ENCODE results near the gene IGF2.

- TF ChIP-seq EZH2 (IDR thresholded peaks at IDR 0.05; ENCODE audit: insufficient read depth, low read length): no peak
- TF ChIP-seq, protein P1, sequence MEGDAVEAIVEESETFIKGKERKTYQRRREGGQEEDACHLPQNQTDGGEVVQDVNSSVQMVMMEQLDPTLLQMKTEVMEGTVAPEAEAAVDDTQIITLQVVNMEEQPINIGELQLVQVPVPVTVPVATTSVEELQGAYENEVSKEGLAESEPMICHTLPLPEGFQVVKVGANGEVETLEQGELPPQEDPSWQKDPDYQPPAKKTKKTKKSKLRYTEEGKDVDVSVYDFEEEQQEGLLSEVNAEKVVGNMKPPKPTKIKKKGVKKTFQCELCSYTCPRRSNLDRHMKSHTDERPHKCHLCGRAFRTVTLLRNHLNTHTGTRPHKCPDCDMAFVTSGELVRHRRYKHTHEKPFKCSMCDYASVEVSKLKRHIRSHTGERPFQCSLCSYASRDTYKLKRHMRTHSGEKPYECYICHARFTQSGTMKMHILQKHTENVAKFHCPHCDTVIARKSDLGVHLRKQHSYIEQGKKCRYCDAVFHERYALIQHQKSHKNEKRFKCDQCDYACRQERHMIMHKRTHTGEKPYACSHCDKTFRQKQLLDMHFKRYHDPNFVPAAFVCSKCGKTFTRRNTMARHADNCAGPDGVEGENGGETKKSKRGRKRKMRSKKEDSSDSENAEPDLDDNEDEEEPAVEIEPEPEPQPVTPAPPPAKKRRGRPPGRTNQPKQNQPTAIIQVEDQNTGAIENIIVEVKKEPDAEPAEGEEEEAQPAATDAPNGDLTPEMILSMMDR (IDR thresholded peaks at IDR 0.05; ENCODE audit: insufficient read depth, low read depth, low read length): no peak
Observed at GRCh38 chr11:2154195-2154585, 15.0 kb upstream of the IGF2 start.

Measured in astrocyte (in vitro differentiated cells and primary cell).